CD8-positive, alpha-beta memory T cell (primary cell): ENCODE measurements around the gene GALK2. TPM values are rescaled to one million over a fixed set of nuclear protein-coding genes. Genes with fewer than 3 reads are reported as not detected.

Experiments used
- CTCF ChIA-PET: fragments of 350-600 bp; sonication (Branson Sonifier 250); formaldehyde crosslinking; loops from one replicate; lab custom pipeline; 2021; ENCODE audit warnings: antibody characterized with exemption; lab: Charles Lee
- POLR2A ChIA-PET: fragments of 350-600 bp; sonication (Branson Sonifier 250); formaldehyde crosslinking; loops from one replicate; lab custom pipeline; 2021; ENCODE audit warnings: antibody characterized with exemption; lab: Charles Lee
- DNase-seq, 5 donors: peaks; one replicate each; pipeline versions ENCODE4 v3.0.0 to v3.0.0-alpha.2; 2020 to 2022; ENCODE audit warnings: mixed read lengths in 1 of 5
- H3K27ac ChIP-seq: one replicate; pipeline ENCODE4 v1.7.0; 2013; ENCODE audit warnings: low read depth, mild to moderate bottlenecking, low read length, moderate library complexity
- H3K27me3 ChIP-seq: 2 replicates; pipeline ENCODE4 v1.7.0; 2013; ENCODE audit warnings: low read length, mild to moderate bottlenecking; ENCODE audit not compliant: insufficient read depth, poor library complexity, severe bottlenecking
- H3K36me3 ChIP-seq: 2 replicates; pipeline ENCODE4 v1.7.0; 2013; ENCODE audit warnings: mild to moderate bottlenecking, low read length, moderate library complexity; ENCODE audit not compliant: insufficient read depth
- H3K4me1 ChIP-seq: 2 replicates; pipeline ENCODE4 v1.7.0; 2013; ENCODE audit warnings: mild to moderate bottlenecking, low read length, moderate library complexity; ENCODE audit not compliant: insufficient read depth
- H3K4me3 ChIP-seq: 2 replicates; pipeline ENCODE4 v1.7.0; 2013; ENCODE audit warnings: mild to moderate bottlenecking, low read length
- H3K9me3 ChIP-seq: 2 replicates; pipeline ENCODE4 v1.7.0; 2013; ENCODE audit warnings: mild to moderate bottlenecking, low read length
- H3K27ac Mint-ChIP-seq, 8 donors: one replicate each; pipeline ENCODE4 v1.8.0; 2020 to 2021; ENCODE audit warnings: mixed read lengths in 8 of 8, mild to moderate bottlenecking in 6 of 8, inconsistent platforms in 3 of 8, moderate library complexity in 3 of 8
- H3K27me3 Mint-ChIP-seq, 2 donors: one replicate each; pipeline ENCODE4 v1.8.0; 2020 to 2021; ENCODE audit warnings: mixed read lengths in 2 of 2, mild to moderate bottlenecking in 1 of 2, moderate library complexity in 1 of 2
- H3K36me3 Mint-ChIP-seq, 3 donors: one replicate each; pipeline ENCODE4 v1.8.0; 2020 to 2021; ENCODE audit warnings: mixed read lengths in 3 of 3, inconsistent platforms in 1 of 3, mild to moderate bottlenecking in 1 of 3
- H3K4me1 Mint-ChIP-seq, 3 donors: one replicate each; pipeline ENCODE4 v1.8.0; 2020 to 2021; ENCODE audit warnings: mixed read lengths in 3 of 3, inconsistent platforms in 1 of 3, mild to moderate bottlenecking in 1 of 3
- H3K4me3 Mint-ChIP-seq, 7 donors: one replicate each; pipeline ENCODE4 v1.8.0; 2020 to 2021; ENCODE audit warnings: mixed read lengths in 7 of 7, mild to moderate bottlenecking in 6 of 7, moderate library complexity in 4 of 7, inconsistent platforms in 2 of 7
- H3K9me3 Mint-ChIP-seq, 5 donors: one replicate each; pipeline ENCODE4 v1.8.0; 2020 to 2022; ENCODE audit warnings: mixed read lengths in 5 of 5, mild to moderate bottlenecking in 3 of 5, moderate library complexity in 2 of 5, inconsistent platforms in 1 of 5
- polyA plus RNA-seq: library from polyadenylated mRNA; unstranded; fragments of 300-500 nt; fragmentation: Illumina TruSeq; gene quantifications from one replicate; pipeline ENCODE4 v1.2.3, GENCODE V29; 2021
- total RNA-seq, 2 experiments: library from RNA; stranded (reverse); gene quantifications; one replicate each; pipeline ENCODE4 v1.2.3, GENCODE V29; 2021

The GALK2 gene
- total and polyA plus RNA-seq, 3 experiments from 2014 or later, result 21.3 to 28.0 (median 26.2) TPM

GRCh38 chr15:49379996-49380395, 209.9 kb downstream of the GALK2 start:
- no peak overlapping the region for H3K27ac Mint-ChIP-seq
- ChIA-PET CTCF (no interaction called here), POLR2A (no interaction called here)
- Histone ChIP-seq H3K4me3 (no peak overlapping the region), H3K4me1 (no peaks in the 10 kb centered on the region), H3K27ac (no peak overlapping the region), H3K9me3 (no peaks in the 10 kb centered on the region), H3K36me3 (no peaks in the 10 kb centered on the region), H3K27me3 (no peaks in the 10 kb centered on the region)
- H3K27me3 Mint-ChIP-seq, result peaks cover 0 to 1% of the 10 kb centered on the region in 2 donors
- no peaks in the 10 kb centered on the region for H3K4me1 Mint-ChIP-seq
- H3K36me3 Mint-ChIP-seq, result no peaks in the 10 kb centered on the region
- peaks cover 0 to 2% (median 0%) of the 10 kb centered on the region in 5 donors for H3K9me3 Mint-ChIP-seq
- H3K4me3 Mint-ChIP-seq, result no peak overlapping the region
- no peak for DNase-seq

GRCh38 chr15:49380912-49381311, 210.9 kb downstream of the GALK2 start:
- H3K36me3 Mint-ChIP-seq, result peaks cover 0 to 2% (median 0%) of the 10 kb centered on the region in 3 donors
- H3K9me3 Mint-ChIP-seq, result peaks cover 0 to 3% (median 2%) of the 10 kb centered on the region in 5 donors
- ChIA-PET POLR2A (no interaction called here), CTCF (no interaction called here)
- no peaks in the 10 kb centered on the region for H3K27me3 ChIP-seq
- no peaks in the 10 kb centered on the region for H3K9me3 ChIP-seq
- no peak overlapping the region for H3K27ac Mint-ChIP-seq
- H3K4me1 ChIP-seq, result no peaks in the 10 kb centered on the region
- H3K4me3 ChIP-seq, result no peak overlapping the region
- H3K4me1 Mint-ChIP-seq, result no peaks in the 10 kb centered on the region
- no peaks in the 10 kb centered on the region for H3K36me3 ChIP-seq
- no peak overlapping the region for H3K27ac ChIP-seq
- no peak for DNase-seq
- no peak overlapping the region for H3K4me3 Mint-ChIP-seq
- peaks cover 0 to 3% of the 10 kb centered on the region in 2 donors for H3K27me3 Mint-ChIP-seq

Other genes with a start within 250 kb of the GALK2 start
- gene SHC4, start 206.3 kb upstream of the GALK2 start, total RNA-seq, result 1 to 10 TPM; 5.0 to 5.7 TPM
- not detected for gene SHC4, start 206.3 kb upstream of the GALK2 start, polyA plus RNA-seq
- 10 to 100 TPM; 27.2 to 28.1 TPM for gene SECISBP2L, start 123.8 kb upstream of the GALK2 start, total RNA-seq
- 24.7 TPM for gene SECISBP2L, start 123.8 kb upstream of the GALK2 start, polyA plus RNA-seq
- 100 to 1,000 TPM in 1 of 2 experiments, 10 to 100 TPM in 1; 94.5 to 101 TPM for gene COPS2, start 14.6 kb upstream of the GALK2 start, total RNA-seq
- 29.9 TPM for gene COPS2, start 14.6 kb upstream of the GALK2 start, polyA plus RNA-seq